Natural killer cell (primary cell): ENCODE data around the gene NPEPL1. TPM values are rescaled to one million over a fixed set of nuclear protein-coding genes. Genes with fewer than 3 reads are reported as not detected.

ENCODE experiments used
- ATAC-seq, 3 donors: fragments of 150-1000 bp in 2 of 3; fragments of 200-7000 bp in 1 of 3; cut with Tn5 transposase; 1 replicate in 1 of 3; 2 replicates in 2 of 3; pipeline ENCODE4 v1.10.0; 2021; ENCODE audit warnings: mild to moderate bottlenecking in 2 of 3, moderate library complexity in 2 of 3
- DNase-seq, 2 donors: peaks; one replicate each; pipeline versions ENCODE4 v3.0.0 to v3.0.0-alpha.2; 2013 to 2021; ENCODE audit warnings: mixed read lengths in 1 of 2
- H3K27ac ChIP-seq: one replicate; pipeline ENCODE4 v1.5.1; 2013; ENCODE audit warnings: mild to moderate bottlenecking, low read length
- H3K27me3 ChIP-seq: one replicate; pipeline ENCODE4 v1.6.1; 2013; ENCODE audit warnings: low read length; ENCODE audit not compliant: control insufficient read depth, insufficient read depth
- H3K36me3 ChIP-seq: one replicate; pipeline ENCODE4 v1.6.1; 2013; ENCODE audit warnings: low read length; ENCODE audit not compliant: control insufficient read depth, insufficient read depth
- H3K4me1 ChIP-seq: one replicate; pipeline ENCODE4 v1.6.1; 2013; ENCODE audit warnings: low read length; ENCODE audit not compliant: control insufficient read depth, insufficient read depth
- H3K4me3 ChIP-seq: one replicate; pipeline ENCODE4 v1.5.1; 2013; ENCODE audit warnings: low read length
- H3K9me3 ChIP-seq: one replicate; pipeline ENCODE4 v1.6.1; 2013; ENCODE audit warnings: low read length; ENCODE audit not compliant: control insufficient read depth, insufficient read depth
- H3K27ac Mint-ChIP-seq, 2 donors: one replicate each; pipeline ENCODE4 v1.8.0; 2022; ENCODE audit warnings: mild to moderate bottlenecking in 2 of 2, mixed read lengths in 2 of 2, moderate library complexity in 1 of 2
- H3K27me3 Mint-ChIP-seq, 2 donors: one replicate each; pipeline ENCODE4 v1.8.0; 2022; ENCODE audit warnings: low read depth in 2 of 2, mixed read lengths in 2 of 2
- H3K36me3 Mint-ChIP-seq: one replicate; pipeline ENCODE4 v1.8.0; 2022; ENCODE audit warnings: mixed read lengths
- H3K4me1 Mint-ChIP-seq, 2 donors: one replicate each; pipeline ENCODE4 v1.8.0; 2022; ENCODE audit warnings: mixed read lengths in 2 of 2
- H3K4me3 Mint-ChIP-seq: one replicate; pipeline ENCODE4 v1.8.0; 2022; ENCODE audit warnings: mild to moderate bottlenecking, moderate library complexity, mixed read lengths
- H3K9me3 Mint-ChIP-seq, 2 donors: one replicate each; pipeline ENCODE4 v1.8.0; 2022; ENCODE audit warnings: mixed read lengths in 2 of 2
- CTCF ChIP-seq: fragments of 200-600 bp; IDR thresholded peaks from one replicate; pipeline ENCODE4 v1.8.0; 2022; ENCODE audit warnings: antibody characterized with exemption
- WGBS: methylation state at CpG from one replicate; pipeline ENCODE4 v1.1.7; 2013; ENCODE audit warnings: missing lambda C conversion rate; ENCODE audit not compliant: insufficient coverage; 5-methylcytosine and 5-hydroxymethylcytosine counted together
- intact Hi-C: fragments of 100-400 bp; cut with micrococcal nuclease; formaldehyde crosslinking; loops from one replicate; pipeline ENCODE4 v1.14.2; 2022
- total RNA-seq, 4 donors: library from RNA; stranded (reverse); fragments of 120-200 nt in 1 of 4; gene quantifications; one replicate each; pipeline versions ENCODE4 v1.2.3 to v1.2.4, GENCODE V29; 2013 to 2022

NPEPL1 gene
- total RNA-seq, 3 donors from 2014 or later (not counting 1 experiment from before 2014, with no cell fraction given): 66.0 to 83.7 (median 68.4) TPM

DNA sequence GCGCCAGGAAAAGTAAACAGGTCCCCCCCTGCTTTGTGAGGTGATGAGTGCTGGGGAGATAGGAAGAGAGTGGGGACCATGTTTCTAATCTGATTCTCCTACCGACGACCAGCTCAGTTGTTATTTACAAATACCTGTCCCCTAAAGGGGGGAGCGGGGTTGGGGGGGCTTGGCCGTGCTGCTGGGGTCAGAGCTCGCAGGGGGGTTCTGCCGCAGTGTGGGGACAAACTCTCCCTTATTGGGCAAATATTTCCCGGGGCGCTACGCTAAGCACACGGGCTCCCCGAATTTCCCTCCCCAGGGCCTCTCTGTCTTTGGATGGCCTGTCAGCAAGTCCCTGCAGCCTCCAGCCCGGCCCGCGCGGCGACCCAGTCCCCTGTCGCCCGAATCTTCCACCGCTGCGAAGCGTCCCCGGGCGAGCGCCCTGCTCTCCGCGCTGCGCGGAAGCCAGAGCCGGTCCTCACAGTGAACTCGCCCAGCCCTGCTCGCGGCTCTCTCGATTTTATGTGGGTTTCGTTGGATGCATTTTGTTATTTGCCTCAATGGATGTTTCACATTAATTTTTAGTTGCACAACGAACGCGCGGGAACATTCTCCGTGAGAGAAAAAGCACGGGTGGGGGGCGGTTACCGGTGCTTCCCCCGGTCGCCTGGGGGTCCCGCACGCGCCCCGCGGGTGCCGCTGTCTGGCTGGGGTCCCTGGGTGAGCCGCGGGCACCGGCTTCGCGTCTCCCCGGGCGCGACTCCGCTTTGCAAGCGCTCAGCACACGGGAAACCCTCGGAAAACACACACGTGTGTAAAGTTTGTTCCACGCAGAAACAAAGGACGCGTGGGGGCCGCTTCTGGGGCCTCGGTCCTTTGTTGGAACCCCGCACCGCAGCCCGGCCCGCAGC, 43.1 kb upstream of the NPEPL1 start:
- H3K27me3 ChIP-seq: no peaks in the 10 kb centered on the region
- Mint-ChIP-seq H3K27me3 (no peaks in the 10 kb centered on the region), H3K9me3 (no peaks in the 10 kb centered on the region), H3K4me3 (peak overlapping the region; percentile 88), H3K4me1 (peaks cover 33 to 36% of the 10 kb centered on the region in 2 donors), H3K27ac (peak overlapping the region; percentile 67 to 78), H3K36me3 (no peaks in the 10 kb centered on the region)
- TF ChIP-seq CTCF: no peak
- H3K4me3 ChIP-seq: peak overlapping the region; percentile 36
- peak; percentile 26 to 65 for DNase-seq
- peaks cover 14% of the 10 kb centered on the region for H3K4me1 ChIP-seq
- intact Hi-C loops: loop anchor here (5.0 to 10.0 kb wide), 4 partner anchors 203 to 1045 kb away; partner anchors contain the start of genes GNAS and GNAS-AS1
- ATAC-seq: no peak
- WGBS: 4% methylated on average over 73 of the region's 73 CpGs
- peak overlapping the region; percentile 41 for H3K27ac ChIP-seq
- no peaks in the 10 kb centered on the region for H3K9me3 ChIP-seq
- H3K36me3 ChIP-seq: no peaks in the 10 kb centered on the region

- Mint-ChIP-seq H3K4me3 (peak overlapping the region; percentile 97), H3K27ac (peak overlapping the region; percentile 94 to 98), H3K9me3 (no peaks in the 10 kb centered on the region), H3K27me3 (no peaks in the 10 kb centered on the region), H3K36me3 (no peaks in the 10 kb centered on the region), H3K4me1 (peaks cover 33 to 36% of the 10 kb centered on the region in 2 donors)
- H3K27ac ChIP-seq: peak overlapping the region; percentile 81
- H3K9me3 ChIP-seq: no peaks in the 10 kb centered on the region
- H3K4me1 ChIP-seq: peaks cover 14% of the 10 kb centered on the region
- DNase-seq (peak; percentile 30 to 72), ATAC-seq (peak; percentile 2 to 11 (median 10))
- peaks cover 2% of the 10 kb centered on the region for H3K36me3 ChIP-seq
- H3K4me3 ChIP-seq: peak overlapping the region; percentile 91
- intact Hi-C loops: loop anchor here (5.0 to 10.0 kb wide), 4 partner anchors 202 to 1045 kb away; partner anchors contain the start of genes GNAS and GNAS-AS1
- no peaks in the 10 kb centered on the region for H3K27me3 ChIP-seq
- TF ChIP-seq CTCF: no peak
- under 1% methylated on average over 62 of the region's 62 CpGs for WGBS
Measured at GRCh38 chr20:58650181-58650775, 42.3 kb upstream of the NPEPL1 start.

GRCh38 chr20:58650776-58651558, 41.6 kb upstream of the NPEPL1 start, which contains the start of gene STX16:
TSS of gene STX16 (plus strand) at chr20:58651283. CDS start at chr20:58652007, 724 bp downstream.
- DNase-seq (peak; percentile 78 to 95), ATAC-seq (peak; percentile 68 to 84 (median 79))
- Histone ChIP-seq H3K9me3 (no peaks in the 10 kb centered on the region), H3K4me3 (peak within 1 kb of the TSS; percentile 91), H3K27ac (peak within 1 kb of the TSS; percentile 81), H3K27me3 (no peaks in the 10 kb centered on the region), H3K36me3 (peaks cover 3% of the 10 kb centered on the region), H3K4me1 (peaks cover 14% of the 10 kb centered on the region)
- Mint-ChIP-seq H3K27ac (peak within 1 kb of the TSS; percentile 94 to 98), H3K4me3 (peak within 1 kb of the TSS; percentile 97), H3K4me1 (peaks cover 33 to 36% of the 10 kb centered on the region in 2 donors), H3K9me3 (no peaks in the 10 kb centered on the region), H3K27me3 (no peaks in the 10 kb centered on the region), H3K36me3 (no peaks in the 10 kb centered on the region)
- under 1% methylated on average over 49 of the region's 49 CpGs for WGBS
- intact Hi-C loops: loop anchor here (5.0 to 10.0 kb wide), 4 partner anchors 201 to 1046 kb away; partner anchors contain the start of genes GNAS and GNAS-AS1
- TF ChIP-seq CTCF: peak; percentile 62
